HepG2 (cell line): Measurements from ENCODE around the gene GTF2H4. TPM values are rescaled to one million over a fixed set of nuclear protein-coding genes. Genes with fewer than 3 reads are reported as not detected.

Experiments
- CEBPG ChIP-seq: IDR thresholded peaks from 2 replicates; pipeline ENCODE4 v1.6.1; 2016
- DMTF1 ChIP-seq: sonication (generic); formaldehyde crosslinking; IDR thresholded peaks from 2 replicates; pipeline ENCODE4 v1.4.0; 2020; ENCODE audit warnings: mild to moderate bottlenecking, missing genetic modification reagents
- GABPA ChIP-seq, 2 experiments: IDR thresholded peaks; 2 replicates each; pipeline ENCODE4 v1.6.1; 2011 to 2016; ENCODE audit warnings: low read depth in 2 of 2, low read length in 1 of 2, missing biosample characterization in 1 of 2, missing genetic modification characterization in 1 of 2
- GZF1 ChIP-seq: sonication (generic); formaldehyde crosslinking; IDR thresholded peaks from 2 replicates; pipeline ENCODE4 v1.5.1; 2020; ENCODE audit warnings: mild to moderate bottlenecking, missing genetic modification reagents
- HINFP ChIP-seq: sonication (generic); formaldehyde crosslinking; IDR thresholded peaks from 2 replicates; pipeline ENCODE4 v1.4.0; 2020; ENCODE audit warnings: low read depth, mild to moderate bottlenecking, missing genetic modification reagents
- MED8 ChIP-seq: sonication (generic); formaldehyde crosslinking; IDR thresholded peaks from 2 replicates; pipeline ENCODE4 v1.8.1; 2023; ENCODE audit warnings: mild to moderate bottlenecking, missing genetic modification reagents; ENCODE audit not compliant: insufficient replicate concordance
- NBN ChIP-seq: fragments of 450-650 bp; conservative IDR thresholded peaks from 2 replicates; pipeline ENCODE4 v1.6.1; 2017
- TFDP1 ChIP-seq: IDR thresholded peaks from 2 replicates; pipeline ENCODE4 v1.6.1; 2016; ENCODE audit warnings: missing compliant biosample characterization, missing genetic modification reagents, borderline replicate concordance
- ZFP36L1 ChIP-seq: sonication (generic); formaldehyde crosslinking; IDR thresholded peaks from 2 replicates; pipeline ENCODE4 v1.8.0; 2022; ENCODE audit warnings: mild to moderate bottlenecking, missing genetic modification reagents, moderate library complexity
- ZKSCAN1 ChIP-seq: fragments of 150-350 bp; IDR thresholded peaks from 2 replicates; pipeline ENCODE4 v1.6.1; 2014; ENCODE audit warnings: low read length
- ZNF180 ChIP-seq: sonication (generic); formaldehyde crosslinking; IDR thresholded peaks from 2 replicates; pipeline ENCODE4 v1.4.0; 2020; ENCODE audit warnings: low read depth, missing genetic modification reagents, borderline replicate concordance
- ZNF256 ChIP-seq: sonication (generic); formaldehyde crosslinking; conservative IDR thresholded peaks from 2 replicates; pipeline ENCODE4 v1.4.0; 2020; ENCODE audit warnings: missing genetic modification reagents
- ZNF513 ChIP-seq: sonication (generic); formaldehyde crosslinking; conservative IDR thresholded peaks from 2 replicates; pipeline ENCODE4 v1.5.0; 2020; ENCODE audit warnings: missing genetic modification reagents
- ZNF605 ChIP-seq: sonication (generic); formaldehyde crosslinking; IDR thresholded peaks from 2 replicates; pipeline ENCODE4 v1.8.0; 2022; ENCODE audit warnings: mild to moderate bottlenecking, missing genetic modification reagents
- ZNF747 ChIP-seq: sonication (generic); formaldehyde crosslinking; IDR thresholded peaks from 2 replicates; pipeline ENCODE4 v1.8.1; 2023; ENCODE audit warnings: missing genetic modification reagents, mild to moderate bottlenecking, borderline replicate concordance
- ZNF800 ChIP-seq: sonication (generic); formaldehyde crosslinking; IDR thresholded peaks from 2 replicates; pipeline ENCODE4 v1.4.0; 2020; ENCODE audit warnings: missing genetic modification reagents
- ZNF878 ChIP-seq: sonication (generic); formaldehyde crosslinking; IDR thresholded peaks from 2 replicates; pipeline ENCODE4 v1.8.1; 2023; ENCODE audit warnings: mild to moderate bottlenecking, missing genetic modification reagents, moderate library complexity
- ZSCAN29 ChIP-seq: sonication (generic); formaldehyde crosslinking; conservative IDR thresholded peaks from 2 replicates; pipeline ENCODE4 v1.4.0; 2020; ENCODE audit warnings: mild to moderate bottlenecking, missing genetic modification reagents
- polyA plus RNA-seq, 8 experiments: library from polyadenylated mRNA; depleted of rRNA in 3 of 8; stranded (reverse) in 7 of 8; unstranded in 1 of 8; fragments of >200 nt; fragmentation: Illumina TruSeq in 4 of 8; extraction: Trizol in 4 of 8; gene quantifications; 2 replicates each; pipeline versions ENCODE4 v1.2.1 to v1.2.3, GENCODE V29; 2011 to 2016; ENCODE audit warnings: low read depth in 4 of 8, missing spikeins in 1 of 8, mixed read lengths in 1 of 8; ENCODE audit not compliant: insufficient read depth in 1 of 8
- total RNA-seq, 5 experiments: library from RNA; depleted of rRNA; stranded (reverse); fragments of >200 nt; fragmentation: Illumina TruSeq; extraction: Trizol; gene quantifications; 2 replicates each; pipeline ENCODE4 v1.2.3, GENCODE V29; 2016; ENCODE audit warnings: low read depth in 1 of 5
- TF ChIP-seq, protein P1 (sequence below): IDR thresholded peaks from 2 replicates; pipeline ENCODE4 v1.6.1; 2018; ENCODE audit warnings: missing genetic modification reagents

Gene GTF2H4
- total and polyA plus RNA-seq, 2 of the 13 experiments (the other 11 are each of a cell fraction or from before 2014, with no cell fraction given), result 15.9 to 49.3 TPM

- TF ChIP-seq DMTF1 (CRISPR knock-in tag) (no peak), HINFP (no peak), TFDP1 (no peak), NBN (no peak), ZNF747 (CRISPR knock-in tag) (no peak), ZSCAN29 (peak; percentile 60; the same call in 1 of the 2 replicates), ZNF180 (CRISPR knock-in tag) (no peak), MED8 (no peak), ZKSCAN1 (no peak), GZF1 (CRISPR knock-in tag) (no peak), ZNF256 (no peak), ZNF878 (CRISPR knock-in tag) (no peak), ZFP36L1 (CRISPR knock-in tag) (0 out of 2 replicates have a peak, but pooled peaks have one; percentile 27), ZNF800 (CRISPR knock-in tag) (0 out of 2 replicates have a peak, but pooled peaks have one; percentile 29), ZNF513 (CRISPR knock-in tag) (no peak), ZNF605 (peak; percentile 68), GABPA (IDR thresholded peaks at IDR 0.05; ENCODE audit: low read depth, low read length) (no peak), GABPA (CRISPR knock-in tag; IDR thresholded peaks at IDR 0.05; ENCODE audit: low read depth) (peak; percentile 50; the same call in 1 of the 2 replicates), CEBPG (CRISPR knock-in tag) (peak; percentile 37)
- TF ChIP-seq, protein P1, sequence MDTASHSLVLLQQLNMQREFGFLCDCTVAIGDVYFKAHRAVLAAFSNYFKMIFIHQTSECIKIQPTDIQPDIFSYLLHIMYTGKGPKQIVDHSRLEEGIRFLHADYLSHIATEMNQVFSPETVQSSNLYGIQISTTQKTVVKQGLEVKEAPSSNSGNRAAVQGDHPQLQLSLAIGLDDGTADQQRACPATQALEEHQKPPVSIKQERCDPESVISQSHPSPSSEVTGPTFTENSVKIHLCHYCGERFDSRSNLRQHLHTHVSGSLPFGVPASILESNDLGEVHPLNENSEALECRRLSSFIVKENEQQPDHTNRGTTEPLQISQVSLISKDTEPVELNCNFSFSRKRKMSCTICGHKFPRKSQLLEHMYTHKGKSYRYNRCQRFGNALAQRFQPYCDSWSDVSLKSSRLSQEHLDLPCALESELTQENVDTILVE (CRISPR knock-in tag), result 0 out of 2 replicates have a peak, but pooled peaks have one; percentile 74
These were observed 30.4 kb upstream of the GTF2H4 start (continued) for GRCh38 chr6:30877419-30878262.
